A673 (cell line): ENCODE results near the gene TPK1.

Source experiments
- CTCF ChIP-seq: fragments of 300-800, 200-600 bp; sonication (generic); conservative IDR thresholded peaks from 2 replicates; pipeline ENCODE4 v1.5.1; 2017; ENCODE audit warnings: low read depth, mild to moderate bottlenecking, antibody characterized with exemption, low read length, moderate library complexity, mixed read lengths
- EZH2 ChIP-seq: fragments of 200-600 bp; sonication (generic); IDR thresholded peaks from 2 replicates; pipeline ENCODE4 v1.6.1; 2017; ENCODE audit warnings: borderline replicate concordance, low read depth, mild to moderate bottlenecking, mixed read lengths, antibody characterized with exemption, low read length; ENCODE audit not compliant: poor library complexity, severe bottlenecking

DNA sequence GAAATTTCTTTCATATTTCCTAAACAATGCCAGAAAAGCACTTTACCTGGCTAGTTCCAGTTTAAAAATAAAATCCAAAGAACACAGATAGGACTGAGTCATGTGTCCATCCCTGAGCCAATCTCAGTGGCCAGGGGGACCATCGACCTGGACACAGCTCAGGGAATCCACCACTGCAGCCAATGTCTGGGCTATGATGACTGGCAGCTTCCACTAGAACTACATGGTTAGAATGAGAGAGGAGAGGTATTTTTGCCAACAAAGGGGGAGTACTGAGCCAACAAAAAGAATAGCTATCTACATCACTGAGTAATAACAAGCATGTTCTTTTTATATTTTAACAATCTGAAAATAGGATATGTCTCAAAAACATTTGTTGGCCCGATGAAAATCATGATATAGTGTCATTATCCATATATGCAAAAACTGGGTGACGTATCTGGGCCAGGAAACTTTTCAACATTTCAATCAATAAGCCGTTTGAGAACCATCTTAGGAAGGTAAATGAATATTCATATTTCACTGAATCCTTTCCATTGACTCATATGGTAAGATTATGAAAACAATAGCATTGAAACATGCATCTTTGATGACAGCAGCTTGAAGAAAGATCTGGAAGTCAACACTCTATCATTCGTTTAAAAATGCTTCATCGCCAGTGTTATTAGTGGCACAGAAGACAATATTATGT lies 104.0 kb downstream of the TPK1 start:
- TF ChIP-seq EZH2 (no peak), CTCF (no peak)
